ENCODE measurements around the gene KRTAP10-12.

DNA sequence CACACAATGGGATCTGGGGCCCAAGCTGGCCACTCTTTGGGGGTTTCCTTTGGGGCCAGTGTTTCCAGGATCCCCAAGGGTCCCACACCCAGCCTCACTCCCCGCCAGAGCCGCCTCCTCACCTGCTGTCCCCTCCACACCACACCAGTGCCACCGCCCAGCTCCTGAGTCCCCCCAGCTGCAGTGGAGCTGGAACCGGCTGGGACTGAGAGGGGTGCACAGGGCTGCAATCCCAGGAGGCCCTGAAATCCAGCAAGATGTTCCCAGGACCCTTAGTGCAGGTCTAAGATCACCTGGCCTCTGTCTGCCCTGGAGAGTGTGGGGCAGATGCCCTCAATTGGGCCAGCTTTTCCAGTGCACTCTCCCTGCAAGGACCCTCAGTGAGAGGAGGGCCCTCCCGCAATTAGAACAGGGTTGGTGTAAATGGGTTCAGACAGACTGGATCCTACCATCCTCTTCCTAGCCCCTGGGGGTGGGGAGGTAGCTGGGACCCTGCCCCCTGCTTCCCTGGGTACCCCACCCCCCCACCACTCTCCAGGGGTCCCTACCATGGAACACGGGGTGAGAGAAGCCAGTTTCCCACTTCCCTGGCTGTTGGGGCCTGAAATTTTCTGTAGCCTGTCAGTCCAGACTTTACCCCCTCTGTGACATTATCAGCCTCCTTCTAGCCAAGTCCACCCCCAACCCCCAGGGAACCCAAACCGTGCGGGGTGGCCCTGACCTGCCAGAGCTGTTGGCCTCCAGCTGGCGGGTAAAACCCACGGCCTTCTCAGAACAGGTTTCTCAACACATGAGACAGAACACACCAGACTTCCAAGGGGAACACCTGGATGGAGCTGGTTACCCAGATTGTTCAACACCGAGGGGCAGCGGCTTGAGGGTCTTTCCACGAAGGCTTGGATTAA lies 7.0 kb downstream of the KRTAP10-12 start:
- no peak for TF ChIP-seq POLR2A (IDR thresholded peaks at IDR 0.05)
- TF ChIP-seq, protein P1, sequence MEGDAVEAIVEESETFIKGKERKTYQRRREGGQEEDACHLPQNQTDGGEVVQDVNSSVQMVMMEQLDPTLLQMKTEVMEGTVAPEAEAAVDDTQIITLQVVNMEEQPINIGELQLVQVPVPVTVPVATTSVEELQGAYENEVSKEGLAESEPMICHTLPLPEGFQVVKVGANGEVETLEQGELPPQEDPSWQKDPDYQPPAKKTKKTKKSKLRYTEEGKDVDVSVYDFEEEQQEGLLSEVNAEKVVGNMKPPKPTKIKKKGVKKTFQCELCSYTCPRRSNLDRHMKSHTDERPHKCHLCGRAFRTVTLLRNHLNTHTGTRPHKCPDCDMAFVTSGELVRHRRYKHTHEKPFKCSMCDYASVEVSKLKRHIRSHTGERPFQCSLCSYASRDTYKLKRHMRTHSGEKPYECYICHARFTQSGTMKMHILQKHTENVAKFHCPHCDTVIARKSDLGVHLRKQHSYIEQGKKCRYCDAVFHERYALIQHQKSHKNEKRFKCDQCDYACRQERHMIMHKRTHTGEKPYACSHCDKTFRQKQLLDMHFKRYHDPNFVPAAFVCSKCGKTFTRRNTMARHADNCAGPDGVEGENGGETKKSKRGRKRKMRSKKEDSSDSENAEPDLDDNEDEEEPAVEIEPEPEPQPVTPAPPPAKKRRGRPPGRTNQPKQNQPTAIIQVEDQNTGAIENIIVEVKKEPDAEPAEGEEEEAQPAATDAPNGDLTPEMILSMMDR (IDR thresholded peaks at IDR 0.05), result no peak

Data from testis (tissue), 2 donors.